Liver (tissue), 9 donors: ENCODE measurements around the gene DPM3. TPM values are rescaled to one million over a fixed set of nuclear protein-coding genes. Genes with fewer than 3 reads are reported as not detected.

ENCODE experiments used
- DNase-seq: peaks from one replicate; pipeline ENCODE4 v3.0.0-alpha.2; 2017; ENCODE audit warnings: low spot score
- H3K27ac ChIP-seq, 2 donors: one replicate each; pipeline ENCODE4 v1.7.0; 2013; ENCODE audit warnings: inconsistent platforms in 2 of 2, low read length in 2 of 2, control low read depth in 1 of 2, low read depth in 1 of 2, mild to moderate bottlenecking in 1 of 2
- H3K27me3 ChIP-seq, 4 donors: one replicate each; pipeline versions ENCODE4 v1.6.1 to v1.7.0; 2013; ENCODE audit warnings: low read length in 3 of 4, inconsistent platforms in 1 of 4, mild to moderate bottlenecking in 1 of 4, moderate library complexity in 1 of 4; ENCODE audit not compliant: control insufficient read depth in 4 of 4, insufficient read depth in 4 of 4
- H3K36me3 ChIP-seq, 4 donors: one replicate each; pipeline versions ENCODE4 v1.6.1 to v1.7.0; 2013; ENCODE audit warnings: low read length in 3 of 4, mild to moderate bottlenecking in 3 of 4, low read depth in 1 of 4, moderate library complexity in 1 of 4; ENCODE audit not compliant: control insufficient read depth in 4 of 4, insufficient read depth in 3 of 4
- H3K4me1 ChIP-seq, 4 donors: one replicate each; pipeline versions ENCODE4 v1.6.1 to v1.7.0; 2013; ENCODE audit warnings: low read length in 3 of 4, mild to moderate bottlenecking in 3 of 4, moderate library complexity in 1 of 4; ENCODE audit not compliant: control insufficient read depth in 4 of 4, insufficient read depth in 4 of 4
- H3K4me3 ChIP-seq, 3 donors: one replicate each; pipeline versions ENCODE4 v1.6.1 to v1.7.0; 2013; ENCODE audit warnings: low read length in 3 of 3, control low read depth in 1 of 3, low read depth in 1 of 3, mild to moderate bottlenecking in 1 of 3
- H3K9ac ChIP-seq, 2 donors: one replicate each; pipeline ENCODE4 v1.7.0; 2013; ENCODE audit warnings: low read length in 2 of 2, mild to moderate bottlenecking in 2 of 2, moderate library complexity in 2 of 2, control low read depth in 1 of 2, low read depth in 1 of 2
- H3K9me3 ChIP-seq, 4 donors: one replicate each; pipeline versions ENCODE4 v1.6.1 to v1.7.0; 2013; ENCODE audit warnings: low read length in 3 of 4; ENCODE audit not compliant: control insufficient read depth in 4 of 4
- GABPA ChIP-seq, 2 donors: IDR thresholded peaks in 1 of 2; conservative IDR thresholded peaks in 1 of 2; 2 replicates each; pipeline ENCODE4 v1.6.1; 2016; ENCODE audit warnings: antibody characterized with exemption in 2 of 2, mild to moderate bottlenecking in 1 of 2, moderate library complexity in 1 of 2
- HNF4A ChIP-seq, 2 donors: conservative IDR thresholded peaks; 2 replicates each; pipeline ENCODE4 v1.6.1; 2016; ENCODE audit warnings: antibody characterized with exemption in 2 of 2, mild to moderate bottlenecking in 2 of 2
- HNF4G ChIP-seq: IDR thresholded peaks from 2 replicates; pipeline ENCODE4 v1.6.1; 2016; ENCODE audit warnings: antibody characterized with exemption
- NR2F2 ChIP-seq: IDR thresholded peaks from 2 replicates; pipeline ENCODE4 v1.6.1; 2016; ENCODE audit warnings: antibody characterized with exemption
- RAD21 ChIP-seq, 2 donors: IDR thresholded peaks; 2 replicates each; pipeline ENCODE4 v1.6.1; 2016; ENCODE audit warnings: antibody characterized with exemption in 2 of 2, mild to moderate bottlenecking in 2 of 2
- SP1 ChIP-seq: IDR thresholded peaks from 2 replicates; pipeline ENCODE4 v1.6.1; 2018; ENCODE audit warnings: antibody characterized with exemption, mild to moderate bottlenecking
- TAF1 ChIP-seq: conservative IDR thresholded peaks from 2 replicates; pipeline ENCODE4 v1.6.1; 2016; ENCODE audit warnings: antibody characterized with exemption, mild to moderate bottlenecking
- YY1 ChIP-seq: IDR thresholded peaks from 2 replicates; pipeline ENCODE4 v1.6.1; 2016; ENCODE audit warnings: antibody characterized with exemption, mild to moderate bottlenecking
- WGBS: extraction: QIAGEN DNeasy Blood & Tissue Kit; methylation state at CpG from one replicate; pipeline ENCODE4 v1.1.7; 2013; 5-methylcytosine and 5-hydroxymethylcytosine counted together
- polyA plus RNA-seq, 2 donors: library from polyadenylated mRNA; stranded (reverse) in 1 of 2; unstranded in 1 of 2; fragments of 200-250 nt in 1 of 2; fragments of >200 nt in 1 of 2; fragmentation: Nextera tagmentation in 1 of 2; extraction: Ambion mirVana in 1 of 2; gene quantifications; one replicate each; pipeline versions ENCODE4 v1.2.1 to v1.2.3, GENCODE V29; 2013 to 2015
- total RNA-seq, 2 donors: library from RNA; depleted of rRNA; stranded (reverse); fragments of >200 nt; gene quantifications; one replicate each; pipeline ENCODE4 v1.2.3, GENCODE V29; 2014
- TF ChIP-seq, protein P1 (sequence below): IDR thresholded peaks from 2 replicates; pipeline ENCODE4 v1.6.1; 2016; ENCODE audit warnings: antibody characterized with exemption
- TF ChIP-seq, protein P2 (sequence below): fragments of 150-350 bp; IDR thresholded peaks from 2 replicates; pipeline ENCODE4 v1.5.1; 2017; ENCODE audit warnings: improper control_type of control experiment, low read depth, low read length; ENCODE audit not compliant: missing input control
- TF ChIP-seq, protein P3 (sequence below): IDR thresholded peaks from 2 replicates; pipeline ENCODE4 v1.6.1; 2016; ENCODE audit warnings: antibody characterized with exemption, mild to moderate bottlenecking
- donor health status: healthy.
- donor health status: healthy.
- donor health status: healthy.
- donor health status: healthy.
- donor health status: healthy.

Gene DPM3
- total and polyA plus RNA-seq, 4 donors, result 27.3 to 134 (median 69.1) TPM

DNA sequence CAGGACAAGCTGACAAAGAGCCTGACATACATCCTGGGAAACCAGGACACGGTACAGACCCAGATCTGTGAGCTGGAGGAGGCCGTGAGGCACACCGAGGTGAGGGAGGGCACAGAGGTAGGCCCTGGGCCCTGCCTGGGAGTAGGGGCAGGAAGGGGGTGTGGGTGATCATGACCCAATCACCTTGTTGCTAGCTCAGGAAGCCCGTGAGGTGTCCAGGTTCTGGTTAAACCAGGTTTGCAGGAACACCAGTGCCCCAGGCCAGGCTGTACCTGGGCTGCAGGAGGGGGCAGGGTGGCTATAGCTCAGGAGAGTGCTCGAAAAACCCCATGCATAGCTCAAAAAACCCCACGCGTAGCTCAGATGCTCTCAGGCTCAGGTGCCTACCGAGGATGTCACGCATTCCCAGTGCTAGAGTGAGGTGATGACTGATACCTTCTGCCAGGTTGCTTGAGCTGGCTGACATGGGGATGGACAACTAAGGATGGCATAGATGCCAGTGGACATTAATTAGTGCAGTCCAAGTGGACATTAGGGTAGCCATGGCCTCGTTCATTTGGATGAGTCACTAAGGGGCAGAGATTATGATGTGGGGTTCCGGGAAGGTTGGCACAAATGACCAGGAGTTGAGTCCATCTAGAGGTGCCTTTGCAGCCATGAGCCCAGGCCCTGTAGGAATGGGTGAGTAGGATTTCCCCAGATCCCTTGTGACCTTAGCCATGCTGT is 37.0 kb upstream of the DPM3 start:
- Histone ChIP-seq H3K4me1 (peaks cover 0 to 6% (median 4%) of the 10 kb centered on the region in 4 donors), H3K27me3 (peaks cover 0 to 3% (median 0%) of the 10 kb centered on the region in 4 donors), H3K36me3 (no peaks in the 10 kb centered on the region), H3K27ac (no peak overlapping the region), H3K4me3 (no peak overlapping the region), H3K9me3 (no peaks in the 10 kb centered on the region), H3K9ac (no peak overlapping the region)
- 86% methylated on average over 11 of the region's 11 CpGs for WGBS
- DNase-seq, result peak; percentile 32
- TF ChIP-seq, protein P1, sequence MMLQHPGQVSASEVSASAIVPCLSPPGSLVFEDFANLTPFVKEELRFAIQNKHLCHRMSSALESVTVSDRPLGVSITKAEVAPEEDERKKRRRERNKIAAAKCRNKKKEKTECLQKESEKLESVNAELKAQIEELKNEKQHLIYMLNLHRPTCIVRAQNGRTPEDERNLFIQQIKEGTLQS, result no peak
- TF ChIP-seq YY1, result no peak
- TF ChIP-seq TAF1, result no peak
- TF ChIP-seq RAD21 (IDR thresholded peaks at IDR 0.05), result no peak
- TF ChIP-seq, protein P2, sequence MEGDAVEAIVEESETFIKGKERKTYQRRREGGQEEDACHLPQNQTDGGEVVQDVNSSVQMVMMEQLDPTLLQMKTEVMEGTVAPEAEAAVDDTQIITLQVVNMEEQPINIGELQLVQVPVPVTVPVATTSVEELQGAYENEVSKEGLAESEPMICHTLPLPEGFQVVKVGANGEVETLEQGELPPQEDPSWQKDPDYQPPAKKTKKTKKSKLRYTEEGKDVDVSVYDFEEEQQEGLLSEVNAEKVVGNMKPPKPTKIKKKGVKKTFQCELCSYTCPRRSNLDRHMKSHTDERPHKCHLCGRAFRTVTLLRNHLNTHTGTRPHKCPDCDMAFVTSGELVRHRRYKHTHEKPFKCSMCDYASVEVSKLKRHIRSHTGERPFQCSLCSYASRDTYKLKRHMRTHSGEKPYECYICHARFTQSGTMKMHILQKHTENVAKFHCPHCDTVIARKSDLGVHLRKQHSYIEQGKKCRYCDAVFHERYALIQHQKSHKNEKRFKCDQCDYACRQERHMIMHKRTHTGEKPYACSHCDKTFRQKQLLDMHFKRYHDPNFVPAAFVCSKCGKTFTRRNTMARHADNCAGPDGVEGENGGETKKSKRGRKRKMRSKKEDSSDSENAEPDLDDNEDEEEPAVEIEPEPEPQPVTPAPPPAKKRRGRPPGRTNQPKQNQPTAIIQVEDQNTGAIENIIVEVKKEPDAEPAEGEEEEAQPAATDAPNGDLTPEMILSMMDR, result no peak
- TF ChIP-seq, protein P3, sequence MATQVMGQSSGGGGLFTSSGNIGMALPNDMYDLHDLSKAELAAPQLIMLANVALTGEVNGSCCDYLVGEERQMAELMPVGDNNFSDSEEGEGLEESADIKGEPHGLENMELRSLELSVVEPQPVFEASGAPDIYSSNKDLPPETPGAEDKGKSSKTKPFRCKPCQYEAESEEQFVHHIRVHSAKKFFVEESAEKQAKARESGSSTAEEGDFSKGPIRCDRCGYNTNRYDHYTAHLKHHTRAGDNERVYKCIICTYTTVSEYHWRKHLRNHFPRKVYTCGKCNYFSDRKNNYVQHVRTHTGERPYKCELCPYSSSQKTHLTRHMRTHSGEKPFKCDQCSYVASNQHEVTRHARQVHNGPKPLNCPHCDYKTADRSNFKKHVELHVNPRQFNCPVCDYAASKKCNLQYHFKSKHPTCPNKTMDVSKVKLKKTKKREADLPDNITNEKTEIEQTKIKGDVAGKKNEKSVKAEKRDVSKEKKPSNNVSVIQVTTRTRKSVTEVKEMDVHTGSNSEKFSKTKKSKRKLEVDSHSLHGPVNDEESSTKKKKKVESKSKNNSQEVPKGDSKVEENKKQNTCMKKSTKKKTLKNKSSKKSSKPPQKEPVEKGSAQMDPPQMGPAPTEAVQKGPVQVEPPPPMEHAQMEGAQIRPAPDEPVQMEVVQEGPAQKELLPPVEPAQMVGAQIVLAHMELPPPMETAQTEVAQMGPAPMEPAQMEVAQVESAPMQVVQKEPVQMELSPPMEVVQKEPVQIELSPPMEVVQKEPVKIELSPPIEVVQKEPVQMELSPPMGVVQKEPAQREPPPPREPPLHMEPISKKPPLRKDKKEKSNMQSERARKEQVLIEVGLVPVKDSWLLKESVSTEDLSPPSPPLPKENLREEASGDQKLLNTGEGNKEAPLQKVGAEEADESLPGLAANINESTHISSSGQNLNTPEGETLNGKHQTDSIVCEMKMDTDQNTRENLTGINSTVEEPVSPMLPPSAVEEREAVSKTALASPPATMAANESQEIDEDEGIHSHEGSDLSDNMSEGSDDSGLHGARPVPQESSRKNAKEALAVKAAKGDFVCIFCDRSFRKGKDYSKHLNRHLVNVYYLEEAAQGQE, result no peak
- no peak for TF ChIP-seq NR2F2
- no peak for TF ChIP-seq HNF4A (conservative IDR thresholded peaks at IDR 0.05)
- no peak for TF ChIP-seq GABPA (IDR thresholded peaks at IDR 0.05 in 1 of 2, conservative IDR thresholded peaks at IDR 0.05 in 1 of 2)
- TF ChIP-seq SP1, result no peak

DNA sequence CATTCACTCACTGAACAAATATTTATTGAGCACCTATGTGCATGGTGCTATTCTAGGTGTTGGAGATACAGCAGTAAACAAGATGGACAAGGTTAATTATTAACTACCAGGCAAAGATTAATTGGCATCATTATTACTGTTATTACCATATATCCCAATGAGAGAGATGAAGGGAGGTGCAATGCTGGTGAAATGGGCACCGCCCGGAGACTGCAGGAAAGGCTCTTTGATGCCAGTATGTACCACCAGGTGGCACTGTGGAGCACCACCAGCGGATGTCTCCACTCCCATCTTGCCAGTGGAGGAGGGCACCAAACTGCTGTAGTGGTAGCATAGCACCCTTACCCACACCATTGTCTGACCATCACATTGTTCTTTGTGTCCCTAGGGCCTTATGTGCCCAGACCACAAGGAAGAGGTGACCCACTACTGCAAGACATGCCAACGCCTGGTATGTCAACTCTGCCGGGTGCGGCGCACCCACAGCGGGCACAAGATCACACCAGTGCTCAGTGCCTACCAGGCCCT is 36.3 kb upstream of the DPM3 start:
- Histone ChIP-seq H3K4me1 (peaks cover 0 to 10% (median 7%) of the 10 kb centered on the region in 4 donors), H3K27me3 (peaks cover 0 to 3% (median 0%) of the 10 kb centered on the region in 4 donors), H3K9ac (no peak overlapping the region), H3K9me3 (no peaks in the 10 kb centered on the region), H3K4me3 (no peak overlapping the region), H3K27ac (no peak overlapping the region), H3K36me3 (no peaks in the 10 kb centered on the region)
- WGBS, result 61% methylated on average over 8 of the region's 8 CpGs
- DNase-seq, result peak; percentile 89
- TF ChIP-seq RAD21 (IDR thresholded peaks at IDR 0.05), result peak; percentile 68 to 83
- TF ChIP-seq, protein P1, result no peak
- TF ChIP-seq, protein P2, result peak; percentile 91
- TF ChIP-seq TAF1, result no peak
- TF ChIP-seq HNF4G, result no peak
